HCT116 (cell line): Measurements from ENCODE around the gene ZFP3. TPM values are rescaled to one million over a fixed set of nuclear protein-coding genes. Genes with fewer than 3 reads are reported as not detected.
"Not testable (repeated sequence)": the region's sequence is repeated elsewhere in the genome, so short reads cannot be mapped to it uniquely, and the experiment has no call there.

Experiments
- ATAC-seq: fragments of 200-7000 bp; cut with Tn5 transposase; 2 replicates; pipeline ENCODE4 v1.9.1; 2020; ENCODE audit warnings: mild to moderate bottlenecking, moderate library complexity
- BruUV-seq: library from RNA; stranded (reverse); fragments of 400-500 nt; replicated peaks from 2 replicates; lab custom pipeline; 2021; lab: Mats Ljungman, UMichigan
- CTCF ChIA-PET: fragments of 300-600 bp; sonication (Branson Sonifier 250); formaldehyde crosslinking; loops from one replicate; lab custom pipeline; 2021; ENCODE audit warnings: antibody characterized with exemption; lab: Charles Lee
- POLR2A ChIA-PET: fragments of 300-600, 350-600 bp; sonication (Branson Sonifier 250); formaldehyde crosslinking; loops from one replicate; lab custom pipeline; 2021; ENCODE audit warnings: antibody characterized with exemption; lab: Charles Lee
- RAD21 ChIA-PET, 2 experiments: fragments of 300-600 bp; sonication (Branson Sonifier 250); formaldehyde crosslinking; loops; one replicate each; lab custom pipeline; 2023; ENCODE audit warnings: low total read pairs in 2 of 2; ENCODE audit not compliant: uncharacterized antibody in 2 of 2, unreplicated experiment in 2 of 2, low non-redundant PET in 1 of 2; lab: Charles Lee
- DNase-seq: peaks from one replicate; pipeline ENCODE4 v3.0.0-alpha.2; 2010; ENCODE audit warnings: low read depth, low spot score
- H2AFZ ChIP-seq: fragments of 200-600 bp; shearing (Covaris generic), sonication (generic); 2 replicates; pipeline ENCODE4 v1.6.1; 2017; ENCODE audit warnings: low read depth, mixed run types, mixed read lengths, antibody characterized with exemption, low read length; ENCODE audit not compliant: poor library complexity, severe bottlenecking
- H3K27ac ChIP-seq: 2 replicates; pipeline ENCODE4 v1.5.1; 2012; ENCODE audit warnings: low read depth, low read length
- H3K27me3 ChIP-seq: fragments of 200-600 bp; sonication (generic); 2 replicates; pipeline ENCODE4 v1.6.1; 2016; ENCODE audit warnings: mixed run types, low read length, mixed read lengths; ENCODE audit not compliant: insufficient read depth
- H3K36me3 ChIP-seq, 2 experiments: fragments of 200-500 bp in 1 of 2; fragments of 200-600 bp in 1 of 2; sonication (Bioruptor generic) in 1 of 2; sonication (generic) in 1 of 2; 2 replicates each; pipeline versions ENCODE4 v1.5.1 to v1.6.1; 2014 to 2016; ENCODE audit warnings: low read length in 2 of 2, inconsistent platforms in 1 of 2, mixed read lengths in 1 of 2, mixed run types in 1 of 2; ENCODE audit not compliant: insufficient read depth in 2 of 2, control insufficient read depth in 1 of 2
- H3K4me1 ChIP-seq, 2 experiments: fragments of 200-600 bp in 1 of 2; sonication (generic) in 1 of 2; 2 replicates each; pipeline versions ENCODE4 v1.5.1 to v1.6.1; 2012 to 2017; ENCODE audit warnings: low read length in 2 of 2, inconsistent platforms in 1 of 2, mild to moderate bottlenecking in 1 of 2, mixed read lengths in 1 of 2, mixed run types in 1 of 2, moderate library complexity in 1 of 2; ENCODE audit not compliant: insufficient read depth in 2 of 2, control insufficient read depth in 1 of 2
- H3K4me2 ChIP-seq: fragments of 200-600 bp; sonication (generic); 2 replicates; pipeline ENCODE4 v1.6.1; 2017; ENCODE audit warnings: mixed run types, low read length, mixed read lengths
- H3K4me3 ChIP-seq, 2 experiments: fragments of 200-600 bp in 1 of 2; sonication (generic) in 1 of 2; replicated peaks in 1 of 2; 2 replicates each; pipeline ENCODE4 v1.5.1; 2011 to 2016; ENCODE audit warnings: low read length in 2 of 2, control low read depth in 1 of 2, low read depth in 1 of 2, mild to moderate bottlenecking in 1 of 2, mixed read lengths in 1 of 2, mixed run types in 1 of 2
- H3K79me2 ChIP-seq: fragments of 200-600 bp; sonication (generic); 2 replicates; pipeline ENCODE4 v1.6.1; 2017; ENCODE audit warnings: mild to moderate bottlenecking, mixed run types, low read length, moderate library complexity, mixed read lengths; ENCODE audit not compliant: insufficient read depth
- H3K9ac ChIP-seq: fragments of 200-600 bp; sonication (generic); 2 replicates; pipeline ENCODE4 v1.6.1; 2016; ENCODE audit warnings: low read length, mixed read lengths
- H3K9me2 ChIP-seq: fragments of 200-600 bp; sonication (generic), shearing (Covaris generic); 2 replicates; pipeline ENCODE4 v1.6.1; 2017; ENCODE audit warnings: mixed run types, mild to moderate bottlenecking, moderate library complexity; ENCODE audit not compliant: insufficient read depth
- H3K9me3 ChIP-seq, 2 experiments: fragments of 200-500 bp in 1 of 2; fragments of 200-600 bp in 1 of 2; sonication (Bioruptor generic) in 1 of 2; sonication (generic) in 1 of 2; 2 replicates each; pipeline ENCODE4 v1.6.1; 2014 to 2017; ENCODE audit warnings: low read length in 2 of 2, mixed read lengths in 2 of 2, inconsistent platforms in 1 of 2, low read depth in 1 of 2, mild to moderate bottlenecking in 1 of 2, mixed run types in 1 of 2, moderate library complexity in 1 of 2; ENCODE audit not compliant: control insufficient read depth in 1 of 2, insufficient read depth in 1 of 2
- H4K20me1 ChIP-seq: fragments of 200-600 bp; sonication (generic), shearing (Covaris generic); 2 replicates; pipeline ENCODE4 v1.6.1; 2017; ENCODE audit warnings: mixed run types, mild to moderate bottlenecking, moderate library complexity; ENCODE audit not compliant: insufficient read depth
- CBX3 ChIP-seq: IDR thresholded peaks from 2 replicates; pipeline ENCODE4 v1.6.1; 2012; ENCODE audit warnings: low read depth
- EGR1 ChIP-seq: IDR thresholded peaks from 2 replicates; pipeline ENCODE4 v1.6.1; 2012; ENCODE audit warnings: low read depth
- POLR2A ChIP-seq: IDR thresholded peaks from 2 replicates; pipeline ENCODE4 v1.7.0; 2011; ENCODE audit warnings: borderline replicate concordance; ENCODE audit not compliant: insufficient read depth, insufficient read length; ENCODE audit errors: extremely low read depth
- POLR2AphosphoS5 ChIP-seq: IDR thresholded peaks from 2 replicates; pipeline ENCODE4 v1.6.1; 2011; ENCODE audit warnings: mild to moderate bottlenecking, low read depth, low read length, moderate library complexity
- SRF ChIP-seq: IDR thresholded peaks from 2 replicates; pipeline ENCODE4 v1.6.1; 2012; ENCODE audit warnings: low read depth
- TCF7L2 ChIP-seq: IDR thresholded peaks from 2 replicates; pipeline ENCODE4 v1.7.0; 2011; ENCODE audit warnings: borderline replicate concordance, inconsistent platforms; ENCODE audit not compliant: insufficient read depth, insufficient read length; ENCODE audit errors: extremely low read depth
- YY1 ChIP-seq: IDR thresholded peaks from 2 replicates; pipeline ENCODE4 v1.6.1; 2011; ENCODE audit warnings: low read length, low read depth, moderate library complexity, mild to moderate bottlenecking; ENCODE audit not compliant: insufficient replicate concordance; ENCODE audit errors: extremely low read depth
- ZFX ChIP-seq: fragments of 450-650 bp; IDR thresholded peaks from 2 replicates; pipeline ENCODE4 v1.6.1; 2017
- intact Hi-C: fragments of 100-400 bp; cut with micrococcal nuclease; formaldehyde crosslinking; loops from 2 replicates; pipeline ENCODE4 v1.10.0; 2022
- total RNA-seq: library from RNA; stranded (reverse); gene quantifications from one replicate; pipeline ENCODE4 v1.2.1, GENCODE V29; 2021; ENCODE audit not compliant: unreplicated experiment
- TF ChIP-seq, protein P1 (sequence below): IDR thresholded peaks from 2 replicates; pipeline ENCODE4 v1.6.1; 2012

ZFP3 gene
- total RNA-seq, 1 experiment from 2014 or later, result 0.05 TPM

DNA sequence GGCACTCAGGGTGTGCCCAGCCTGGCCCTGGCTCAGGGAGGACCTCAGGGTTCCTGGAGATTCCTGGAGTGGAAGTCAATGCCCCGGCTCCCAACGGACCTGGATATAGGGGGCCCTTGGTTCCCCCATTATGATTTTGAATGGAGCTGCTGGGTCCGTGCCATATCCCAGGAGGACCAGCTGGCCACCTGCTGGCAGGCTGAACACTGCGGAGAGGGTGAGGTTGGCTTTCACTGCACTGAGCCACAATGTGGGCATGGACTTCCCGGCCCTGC, 61.1 kb downstream of the ZFP3 start:
- Histone ChIP-seq H3K36me3 (no peaks in the 10 kb centered on the region), H3K9ac (no peak overlapping the region), H3K27ac (no peak overlapping the region), H3K4me1 (no peaks in the 10 kb centered on the region), H4K20me1 (no peaks in the 10 kb centered on the region), H3K79me2 (no peaks in the 10 kb centered on the region), H2AFZ (no peak overlapping the region), H3K9me2 (no peaks in the 10 kb centered on the region), H3K4me2 (no peak overlapping the region), H3K9me3 (no peaks in the 10 kb centered on the region), H3K4me3 (no peak overlapping the region), H3K27me3 (no peaks in the 10 kb centered on the region)
- ChIA-PET POLR2A (no interaction called here), RAD21 (no interaction called here), CTCF (no interaction called here)
- intact Hi-C loops, result no loop called here
- TF ChIP-seq EGR1 (no peak), POLR2AphosphoS5 (no peak), CBX3 (no peak), ZFX (no peak), TCF7L2 (no peak), POLR2A (no peak), YY1 (no peak), SRF (no peak)
- TF ChIP-seq, protein P1, sequence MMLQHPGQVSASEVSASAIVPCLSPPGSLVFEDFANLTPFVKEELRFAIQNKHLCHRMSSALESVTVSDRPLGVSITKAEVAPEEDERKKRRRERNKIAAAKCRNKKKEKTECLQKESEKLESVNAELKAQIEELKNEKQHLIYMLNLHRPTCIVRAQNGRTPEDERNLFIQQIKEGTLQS, result no peak
- ATAC-seq, result no peak
- no TSS peak for BruUV-seq
- DNase-seq, result no peak

DNA sequence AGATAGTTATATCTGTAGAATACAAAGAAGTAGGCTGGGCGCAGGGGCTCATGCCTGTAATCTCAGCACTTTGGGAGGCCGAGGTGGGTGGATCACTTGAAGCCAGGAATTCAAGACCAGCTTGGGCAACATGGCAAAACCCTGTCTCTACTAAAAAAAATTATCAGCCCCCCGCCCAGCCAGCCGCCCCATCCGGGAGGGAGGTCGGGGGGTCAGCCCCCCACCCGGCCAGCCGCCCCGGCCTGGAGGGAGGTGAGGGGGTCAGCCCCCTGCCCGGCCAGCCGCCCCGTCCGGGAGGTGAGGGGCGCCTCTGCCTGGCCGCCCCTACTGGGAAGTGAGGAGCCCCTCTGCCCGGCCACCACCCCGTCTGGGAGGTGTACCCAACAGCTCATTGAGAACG, 64.6 kb downstream of the ZFP3 start:
- H3K4me3 ChIP-seq, BruUV-seq, H3K36me3 ChIP-seq, H3K27ac ChIP-seq, H2AFZ ChIP-seq, H3K9me3 ChIP-seq, DNase-seq, ATAC-seq, H3K4me2 ChIP-seq, RAD21 ChIA-PET, H4K20me1 ChIP-seq, H3K27me3 ChIP-seq, H3K9me2 ChIP-seq, POLR2A ChIA-PET, intact Hi-C loops, H3K9ac ChIP-seq, H3K79me2 ChIP-seq, CTCF ChIA-PET, H3K4me1 ChIP-seq: not testable (repeated sequence)

Other genes with a start within 250 kb of the ZFP3 start
- gene MINK1, start 245.1 kb upstream of the ZFP3 start, total RNA-seq, result 85.2 TPM
- gene C17orf107, start 178.9 kb upstream of the ZFP3 start, total RNA-seq, result 1.7 TPM
- 0.30 TPM for gene CHRNE, start 175.4 kb upstream of the ZFP3 start, total RNA-seq
- gene GP1BA, start 146.2 kb upstream of the ZFP3 start, total RNA-seq, result not detected
- 75.1 TPM for gene SLC25A11, start 138.4 kb upstream of the ZFP3 start, total RNA-seq
- 105 TPM for gene RNF167, start 138.2 kb upstream of the ZFP3 start, total RNA-seq
- gene PFN1, start 129.9 kb upstream of the ZFP3 start, total RNA-seq, result 1,213 TPM
- 24.6 TPM for gene ENO3, start 127.3 kb upstream of the ZFP3 start, total RNA-seq
- gene SPAG7, start 110.7 kb upstream of the ZFP3 start, total RNA-seq, result 49.9 TPM
- 37.8 TPM for gene CAMTA2, start 90.8 kb upstream of the ZFP3 start, total RNA-seq
- 0.74 TPM for gene INCA1, start 80.9 kb upstream of the ZFP3 start, total RNA-seq
- 121 TPM for gene KIF1C, start 80.5 kb upstream of the ZFP3 start, total RNA-seq
- not detected for gene SLC52A1, start 43.0 kb upstream of the ZFP3 start, total RNA-seq
- 11.1 TPM for gene ZNF232, start 33.4 kb downstream of the ZFP3 start, total RNA-seq
- gene USP6, start 37.6 kb downstream of the ZFP3 start, total RNA-seq, result 0.10 TPM
- gene ZNF594, start 113.4 kb downstream of the ZFP3 start, total RNA-seq, result 8.3 TPM
- not detected for gene SCIMP, start 156.4 kb downstream of the ZFP3 start, total RNA-seq
- 38.5 TPM for gene RABEP1, start 203.8 kb downstream of the ZFP3 start, total RNA-seq